D721Med (cell line): ENCODE data around the gene COA1.
"Not testable (repeated sequence)": the region's sequence is repeated elsewhere in the genome, so short reads cannot be mapped to it uniquely, and the experiment has no call there.

Source experiments
- DNase-seq: peaks from one replicate; pipeline ENCODE4 v3.0.0; 2011; ENCODE audit warnings: low spot score; ENCODE audit not compliant: insufficient read length
- FAIRE-seq: peaks from 2 replicates; lab custom pipeline; 2011; peaks lifted over from hg19 to GRCh38; lab: Jason Lieb, UNC
- TF ChIP-seq, protein P1 (sequence below): IDR thresholded peaks from 2 replicates; pipeline ENCODE4 v1.5.1; 2012; ENCODE audit warnings: mild to moderate bottlenecking, control low read depth; ENCODE audit not compliant: insufficient read depth; ENCODE audit errors: missing control alignments

COA1 gene

DNA sequence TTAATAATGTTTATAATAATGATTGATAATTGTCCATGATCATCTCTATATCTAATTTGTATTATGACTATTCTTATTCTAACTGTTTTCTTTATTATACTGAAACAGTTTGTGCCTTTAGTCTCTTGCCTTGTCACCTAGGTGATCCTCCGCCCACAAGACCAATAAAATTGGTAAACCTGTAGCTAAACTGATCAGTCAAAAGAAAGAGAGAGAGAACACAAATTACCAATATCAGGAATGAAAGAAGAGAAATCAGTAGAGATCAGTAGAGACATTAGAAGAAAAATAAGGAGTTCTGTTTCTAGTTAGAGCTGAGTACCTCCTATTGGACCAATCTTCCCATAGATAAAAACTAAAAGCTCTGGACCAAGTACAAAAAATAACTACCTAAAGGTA, 6.1 kb upstream of the COA1 start:
- TF ChIP-seq, protein P1, sequence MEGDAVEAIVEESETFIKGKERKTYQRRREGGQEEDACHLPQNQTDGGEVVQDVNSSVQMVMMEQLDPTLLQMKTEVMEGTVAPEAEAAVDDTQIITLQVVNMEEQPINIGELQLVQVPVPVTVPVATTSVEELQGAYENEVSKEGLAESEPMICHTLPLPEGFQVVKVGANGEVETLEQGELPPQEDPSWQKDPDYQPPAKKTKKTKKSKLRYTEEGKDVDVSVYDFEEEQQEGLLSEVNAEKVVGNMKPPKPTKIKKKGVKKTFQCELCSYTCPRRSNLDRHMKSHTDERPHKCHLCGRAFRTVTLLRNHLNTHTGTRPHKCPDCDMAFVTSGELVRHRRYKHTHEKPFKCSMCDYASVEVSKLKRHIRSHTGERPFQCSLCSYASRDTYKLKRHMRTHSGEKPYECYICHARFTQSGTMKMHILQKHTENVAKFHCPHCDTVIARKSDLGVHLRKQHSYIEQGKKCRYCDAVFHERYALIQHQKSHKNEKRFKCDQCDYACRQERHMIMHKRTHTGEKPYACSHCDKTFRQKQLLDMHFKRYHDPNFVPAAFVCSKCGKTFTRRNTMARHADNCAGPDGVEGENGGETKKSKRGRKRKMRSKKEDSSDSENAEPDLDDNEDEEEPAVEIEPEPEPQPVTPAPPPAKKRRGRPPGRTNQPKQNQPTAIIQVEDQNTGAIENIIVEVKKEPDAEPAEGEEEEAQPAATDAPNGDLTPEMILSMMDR, result no peak
- no peak for FAIRE-seq
- no peak for DNase-seq

DNA sequence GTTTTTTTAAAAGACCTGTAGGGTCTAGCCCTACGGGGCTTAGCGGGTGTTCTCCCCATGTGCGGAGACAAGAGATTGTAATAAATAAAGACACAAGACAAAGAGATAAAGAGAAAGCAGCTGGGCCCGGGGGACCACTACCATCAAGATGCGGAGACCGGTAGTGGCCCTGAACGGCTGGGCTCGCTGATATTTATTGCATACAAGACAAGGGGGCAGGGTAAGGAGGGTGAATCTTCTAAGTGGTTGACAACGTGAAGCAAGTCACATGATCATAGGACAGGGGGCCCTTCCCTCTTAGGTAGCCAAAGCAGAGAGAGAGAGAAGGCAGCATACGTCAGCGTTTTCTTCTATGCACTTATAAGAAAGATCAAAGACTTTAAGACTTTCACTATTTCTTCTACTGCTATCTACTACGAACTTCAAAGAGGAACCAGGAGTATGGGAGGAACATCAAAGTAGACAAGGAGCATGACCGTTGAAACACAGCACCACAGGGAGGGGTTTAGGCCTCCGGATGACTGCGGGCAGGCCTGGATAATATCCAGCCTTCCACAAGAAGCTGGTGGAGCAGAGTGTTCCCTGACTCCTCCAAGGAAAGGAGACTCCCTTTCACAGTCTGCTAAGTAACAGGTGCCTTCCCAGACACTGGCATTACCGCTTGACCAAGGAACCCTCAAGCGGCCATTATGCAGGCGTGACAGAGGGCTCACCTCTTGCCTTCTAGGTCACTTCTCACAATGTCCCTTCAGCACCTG, 5.4 kb upstream of the COA1 start:
- not testable (repeated sequence) for DNase-seq, FAIRE-seq

DNA sequence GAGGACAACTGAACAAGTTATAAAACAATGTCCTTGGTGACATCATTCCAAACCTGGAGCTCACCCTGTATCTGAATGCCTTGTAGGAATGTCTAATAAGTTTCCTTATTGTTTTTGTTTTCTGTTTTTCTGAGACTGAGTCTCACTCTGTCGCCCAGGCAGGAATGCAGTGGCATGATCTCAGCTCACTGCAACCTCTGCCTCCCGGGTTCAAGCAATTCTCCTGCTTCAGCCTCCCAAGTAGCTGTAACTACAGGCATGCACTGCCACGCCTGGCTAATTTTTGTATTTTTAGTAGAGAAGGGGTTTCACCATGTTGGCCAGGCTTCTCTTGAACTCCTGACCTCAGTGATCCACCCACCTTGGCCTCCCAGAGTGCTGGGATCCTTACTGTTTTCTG, 2.2 kb upstream of the COA1 start:
- DNase-seq, FAIRE-seq: not testable (repeated sequence)

DNA sequence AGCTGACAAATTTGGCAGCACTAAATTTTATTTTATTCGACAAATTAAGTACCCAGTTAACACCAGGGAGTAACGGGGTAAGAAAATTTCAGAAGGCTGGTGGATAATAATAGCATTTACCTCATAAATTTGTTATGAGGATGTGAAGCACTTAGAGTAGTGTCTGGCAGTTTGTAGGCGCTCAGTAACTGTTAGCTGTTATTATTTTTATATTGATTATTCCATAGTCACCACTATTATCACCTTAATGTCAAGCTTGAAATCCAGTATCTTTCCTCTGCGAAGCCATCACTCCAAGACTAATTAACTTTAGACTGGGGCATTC, 563 bp upstream of the COA1 start:
- no peak for DNase-seq
- no peak for FAIRE-seq

DNA sequence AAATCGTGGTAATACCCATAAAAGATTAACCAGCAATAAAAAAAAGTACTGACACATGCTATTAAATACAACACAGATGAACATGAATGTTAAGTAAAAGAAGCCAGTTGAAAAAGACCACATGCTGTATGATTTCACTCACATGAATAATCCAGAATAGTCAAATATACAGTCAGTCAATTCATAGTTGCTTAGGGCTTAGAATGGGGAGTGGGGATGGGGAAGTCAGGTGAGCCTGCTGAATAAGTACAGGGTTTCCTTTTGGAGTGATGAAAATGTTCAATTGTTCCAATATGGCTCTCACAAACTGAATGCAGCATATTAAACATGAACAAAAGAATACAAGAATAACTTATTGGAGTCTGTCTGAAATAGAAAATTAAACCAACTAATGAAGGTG, 1.8 kb downstream of the COA1 start:
- DNase-seq (no peak), FAIRE-seq (peak; percentile 16)
- TF ChIP-seq, protein P1, result no peak

More for the DNA sequence above, 563 bp upstream of the COA1 start:
- TF ChIP-seq, protein P1, result no peak

DNA sequence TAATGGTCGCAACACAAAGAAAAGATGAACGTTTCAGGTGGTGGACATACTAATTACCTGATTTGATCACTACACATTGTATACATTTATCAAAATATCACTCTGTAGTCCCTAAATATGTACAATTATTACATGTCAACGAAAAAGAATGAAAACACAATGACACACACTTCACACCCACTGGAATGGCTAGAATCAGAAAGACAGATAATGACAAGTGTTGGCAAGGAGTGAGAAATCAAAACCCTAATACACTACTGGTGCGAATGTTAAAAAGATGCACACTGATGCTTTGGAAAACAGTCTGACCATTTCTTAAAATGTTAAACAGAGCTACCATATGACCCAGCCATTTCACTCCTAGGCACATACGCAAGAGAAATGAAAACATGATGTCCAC, 2.3 kb downstream of the COA1 start:
- DNase-seq (no peak), FAIRE-seq (no peak)
- TF ChIP-seq, protein P1, result no peak

DNA sequence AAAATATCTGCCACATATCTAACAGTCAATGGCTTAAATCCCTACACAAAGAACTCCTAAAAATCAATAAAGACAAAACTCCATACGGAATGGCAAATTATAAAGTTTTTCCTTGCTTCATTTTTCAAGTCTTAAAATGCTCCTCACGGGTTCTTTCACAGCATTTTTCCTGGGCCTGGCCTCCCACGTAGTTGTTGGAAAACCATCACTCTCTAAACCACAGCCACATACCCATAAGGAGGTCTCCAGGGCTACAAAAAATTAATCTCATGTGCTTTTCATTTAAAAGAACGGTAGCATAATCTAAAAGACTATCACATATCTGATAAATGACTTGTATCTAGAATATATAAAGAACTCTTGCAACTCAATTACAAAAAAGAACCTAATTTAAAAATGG, 2.9 kb downstream of the COA1 start:
- DNase-seq, result no peak
- TF ChIP-seq, protein P1, result no peak
- no peak for FAIRE-seq

DNA sequence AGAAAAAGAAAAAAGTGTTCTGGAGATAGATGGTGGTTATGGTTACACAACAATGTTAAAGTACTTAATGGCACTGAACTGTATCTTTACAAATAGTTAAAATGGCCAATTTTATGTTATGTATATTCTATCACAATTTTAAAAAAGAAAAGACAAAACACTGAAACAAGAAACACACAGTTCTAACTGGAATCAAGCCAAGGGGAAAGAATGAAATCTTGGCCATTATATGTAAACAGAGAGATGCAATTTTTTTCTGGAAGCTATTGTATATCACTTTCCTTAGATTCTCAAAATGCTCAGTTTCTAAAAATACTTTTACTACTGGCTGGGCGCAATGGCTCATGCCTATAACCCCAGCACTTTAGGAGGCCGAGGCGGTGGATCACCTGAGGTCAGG, 4.1 kb downstream of the COA1 start:
- FAIRE-seq (no peak), DNase-seq (no peak)
- TF ChIP-seq, protein P1, result no peak
